GM23338 (cell line): ENCODE results near the gene VPS13A. TPM values are rescaled to one million over a fixed set of nuclear protein-coding genes. Genes with fewer than 3 reads are reported as not detected.

ENCODE experiments used
- ATAC-seq: fragments of 200-7000 bp; cut with Tn5 transposase; 3 replicates; pipeline ENCODE4 v1.9.1; 2020
- DNase-seq: peaks from one replicate; pipeline ENCODE4 v3.0.0-alpha.2; 2015; ENCODE audit warnings: low spot score
- H2AFZ ChIP-seq: fragments of 200-600 bp; sonication (generic); 2 replicates; pipeline ENCODE4 v1.8.0; 2016; ENCODE audit warnings: antibody characterized with exemption, mild to moderate bottlenecking, moderate library complexity
- H3F3A ChIP-seq: fragments of 200-600 bp; sonication (generic); replicated peaks from 2 replicates; pipeline ENCODE4 v1.8.0; 2017; ENCODE audit warnings: antibody characterized with exemption, mixed run types, low read depth
- H3K27ac ChIP-seq: fragments of 200-600 bp; sonication (generic); 2 replicates; pipeline ENCODE4 v1.6.1; 2016; ENCODE audit warnings: low read depth
- H3K27me3 ChIP-seq: fragments of 200-600 bp; sonication (generic); 2 replicates; pipeline ENCODE4 v1.8.0; 2016; ENCODE audit warnings: mild to moderate bottlenecking, mixed run types, moderate library complexity; ENCODE audit not compliant: insufficient read depth
- H3K36me3 ChIP-seq: fragments of 200-600 bp; sonication (generic); 2 replicates; pipeline ENCODE4 v1.8.0; 2016; ENCODE audit warnings: mild to moderate bottlenecking; ENCODE audit not compliant: insufficient read depth
- H3K4me1 ChIP-seq: fragments of 200-600 bp; sonication (generic); 2 replicates; pipeline ENCODE4 v1.8.0; 2016; ENCODE audit warnings: mild to moderate bottlenecking, moderate library complexity; ENCODE audit not compliant: insufficient read depth
- H3K4me2 ChIP-seq: fragments of 200-600 bp; sonication (generic); 2 replicates; pipeline ENCODE4 v1.7.1; 2017; ENCODE audit warnings: mixed run types
- H3K4me3 ChIP-seq: fragments of 200-600 bp; sonication (generic); 2 replicates; pipeline ENCODE4 v1.6.1; 2016; ENCODE audit warnings: mixed run types
- H3K79me2 ChIP-seq: fragments of 200-600 bp; sonication (generic); replicated peaks from 2 replicates; pipeline ENCODE4 v1.8.0; 2017; ENCODE audit warnings: mild to moderate bottlenecking; ENCODE audit not compliant: insufficient read depth
- H3K9me2 ChIP-seq: fragments of 200-600 bp; sonication (generic); 2 replicates; pipeline ENCODE4 v1.8.0; 2017; ENCODE audit not compliant: insufficient read depth
- H4K20me1 ChIP-seq: fragments of 200-600 bp; sonication (generic); replicated peaks from 2 replicates; pipeline ENCODE4 v1.8.0; 2017; ENCODE audit warnings: mild to moderate bottlenecking; ENCODE audit not compliant: insufficient read depth
- H3K27ac Mint-ChIP-seq: 2 replicates; pipeline ENCODE4 v1.8.0; 2020; ENCODE audit warnings: inconsistent platforms, mild to moderate bottlenecking, moderate library complexity, mixed read lengths
- H3K27me3 Mint-ChIP-seq: 3 replicates; pipeline ENCODE4 v1.8.0; 2022; ENCODE audit warnings: low read depth, mild to moderate bottlenecking, moderate library complexity, mixed read lengths, inconsistent platforms; ENCODE audit not compliant: insufficient read depth, poor library complexity
- H3K36me3 Mint-ChIP-seq: 3 replicates; pipeline ENCODE4 v1.8.0; 2021; ENCODE audit warnings: low read depth, mild to moderate bottlenecking, inconsistent platforms, moderate library complexity, mixed read lengths
- H3K4me1 Mint-ChIP-seq: 3 replicates; pipeline ENCODE4 v1.8.0; 2020; ENCODE audit warnings: mild to moderate bottlenecking, inconsistent platforms, mixed read lengths
- H3K4me3 Mint-ChIP-seq: 3 replicates; pipeline ENCODE4 v1.8.0; 2021; ENCODE audit warnings: moderate library complexity, mild to moderate bottlenecking, inconsistent platforms, mixed read lengths
- H3K9me3 Mint-ChIP-seq: 3 replicates; pipeline ENCODE4 v1.8.0; 2020; ENCODE audit warnings: moderate library complexity, mild to moderate bottlenecking, inconsistent platforms, mixed read lengths
- CREB1 ChIP-seq: fragments of 250-450 bp; sonication (Bioruptor Pico); IDR thresholded peaks from 2 replicates; pipeline ENCODE4 v1.5.0; 2020; ENCODE audit warnings: low read depth, mild to moderate bottlenecking, moderate library complexity
- ETS1 ChIP-seq: IDR thresholded peaks from 2 replicates; pipeline ENCODE4 v1.6.1; 2016; ENCODE audit warnings: antibody characterized with exemption
- EZH2 ChIP-seq: fragments of 200-600 bp; sonication (generic); IDR thresholded peaks from one replicate; pipeline ENCODE4 v1.8.0; 2017; ENCODE audit warnings: antibody characterized with exemption, mild to moderate bottlenecking, low read depth; ENCODE audit not compliant: unreplicated experiment
- EZH2phosphoT487 ChIP-seq: fragments of 200-600 bp; sonication (generic); IDR thresholded peaks from one replicate; pipeline ENCODE4 v1.8.1; 2018; ENCODE audit warnings: antibody characterized with exemption; ENCODE audit not compliant: unreplicated experiment
- NANOG ChIP-seq: IDR thresholded peaks from 2 replicates; pipeline ENCODE4 v1.6.1; 2016; ENCODE audit warnings: antibody characterized with exemption, borderline replicate concordance
- REST ChIP-seq: IDR thresholded peaks from one replicate; pipeline ENCODE4 v1.6.1; 2018; ENCODE audit warnings: antibody characterized with exemption; ENCODE audit not compliant: unreplicated experiment
- ZNF114 ChIP-seq: fragments of 250-450 bp; sonication (Bioruptor Pico); IDR thresholded peaks from 2 replicates; pipeline ENCODE4 v1.5.0; 2020; ENCODE audit warnings: mild to moderate bottlenecking, moderate library complexity
- ZNF331 ChIP-seq: fragments of 250-450 bp; sonication (Bioruptor Pico); IDR thresholded peaks from 2 replicates; pipeline ENCODE4 v1.5.0; 2020; ENCODE audit warnings: low read depth, mild to moderate bottlenecking, moderate library complexity
- polyA plus RNA-seq: library from polyadenylated mRNA; unstranded; fragments of >200 nt; fragmentation: Nextera tagmentation; extraction: Ambion mirVana; gene quantifications from 2 replicates; pipeline ENCODE4 v1.2.1, GENCODE V29; 2016
- total RNA-seq: library from RNA; depleted of rRNA; stranded (reverse); fragments of >200 nt; shearing (Covaris generic); gene quantifications from 2 replicates; pipeline ENCODE4 v1.2.3, GENCODE V29; 2014

VPS13A gene
- total and polyA plus RNA-seq, 2 experiments from 2014 or later: 45.9 to 68.1 TPM

GRCh38 chr9:77175151-77175550 lies 2.2 kb upstream of the VPS13A start:
- no peak overlapping the region for H3K27ac ChIP-seq
- peaks cover 15% of the 10 kb centered on the region; the same call in 2 of the 3 replicates for H3K4me1 Mint-ChIP-seq

GRCh38 chr9:77176106-77176505 lies 1.2 kb upstream of the VPS13A start:
- no peak overlapping the region for H2AFZ ChIP-seq
- Mint-ChIP-seq H3K27ac (no peak overlapping the region), H3K36me3 (no peaks in the 10 kb centered on the region; the same call in 2 of the 3 replicates), H3K4me3 (no peak overlapping the region), H3K27me3 (peaks cover 2% of the 10 kb centered on the region), H3K9me3 (no peaks in the 10 kb centered on the region), H3K4me1 (peaks cover 21% of the 10 kb centered on the region)
- ATAC-seq (no peak), DNase-seq (no peak)
- peaks cover 14% of the 10 kb centered on the region; the same call in 1 of the 2 replicates for H4K20me1 ChIP-seq
- TF ChIP-seq REST (no peak), ZNF114 (CRISPR knock-in tag) (no peak), EZH2phosphoT487 (no peak), ZNF331 (CRISPR knock-in tag) (no peak), ETS1 (no peak), CREB1 (CRISPR knock-in tag) (no peak)
- H3K4me1 ChIP-seq: peaks cover 31% of the 10 kb centered on the region
- no peak overlapping the region for H3K27ac ChIP-seq
- no peaks in the 10 kb centered on the region for H3K9me2 ChIP-seq
- H3F3A ChIP-seq: peaks cover 3% of the 10 kb centered on the region; the same call in 1 of the 2 replicates
- peak overlapping the region; percentile 88; the same call in 1 of the 2 replicates for H3K4me3 ChIP-seq
- H3K36me3 ChIP-seq: no peaks in the 10 kb centered on the region
- H3K4me2 ChIP-seq: peak overlapping the region; percentile 83
- no peaks in the 10 kb centered on the region for H3K27me3 ChIP-seq
- H3K79me2 ChIP-seq: peaks cover 33% of the 10 kb centered on the region

More at GRCh38 chr9:77175151-77175550, 2.2 kb upstream of the VPS13A start:
- Histone ChIP-seq H3K9me2 (no peaks in the 10 kb centered on the region), H3K4me2 (no peak overlapping the region), H3K4me1 (peaks cover 21% of the 10 kb centered on the region), H3K4me3 (no peak overlapping the region), H4K20me1 (0 out of 2 replicates have a peak, but pooled peaks cover 11% of the 10 kb centered on the region), H3K36me3 (no peaks in the 10 kb centered on the region), H2AFZ (no peak overlapping the region), H3F3A (peaks cover 3% of the 10 kb centered on the region; the same call in 1 of the 2 replicates), H3K27me3 (no peaks in the 10 kb centered on the region), H3K79me2 (peaks cover 24% of the 10 kb centered on the region)
- H3K4me3 Mint-ChIP-seq: no peak overlapping the region
- H3K9me3 Mint-ChIP-seq: no peaks in the 10 kb centered on the region
- DNase-seq (no peak), ATAC-seq (no peak)
- no peaks in the 10 kb centered on the region for H3K27me3 Mint-ChIP-seq
- H3K27ac Mint-ChIP-seq: no peak overlapping the region
- TF ChIP-seq EZH2 (no peak), NANOG (no peak)
- H3K36me3 Mint-ChIP-seq: no peaks in the 10 kb centered on the region; the same call in 2 of the 3 replicates
